HCT116 (cell line): ENCODE measurements around the gene HOMER2. TPM values are rescaled to one million over a fixed set of nuclear protein-coding genes. Genes with fewer than 3 reads are reported as not detected.

Experiments
- ATAC-seq: fragments of 200-7000 bp; cut with Tn5 transposase; 2 replicates; pipeline ENCODE4 v1.9.1; 2020; ENCODE audit warnings: mild to moderate bottlenecking, moderate library complexity
- BruUV-seq: library from RNA; stranded (reverse); fragments of 400-500 nt; replicated peaks from 2 replicates; lab custom pipeline; 2021; lab: Mats Ljungman, UMichigan
- CTCF ChIA-PET: fragments of 300-600 bp; sonication (Branson Sonifier 250); formaldehyde crosslinking; loops from one replicate; lab custom pipeline; 2021; ENCODE audit warnings: antibody characterized with exemption; lab: Charles Lee
- POLR2A ChIA-PET: fragments of 300-600, 350-600 bp; sonication (Branson Sonifier 250); formaldehyde crosslinking; loops from one replicate; lab custom pipeline; 2021; ENCODE audit warnings: antibody characterized with exemption; lab: Charles Lee
- RAD21 ChIA-PET, 2 experiments: fragments of 300-600 bp; sonication (Branson Sonifier 250); formaldehyde crosslinking; loops; one replicate each; lab custom pipeline; 2023; ENCODE audit warnings: low total read pairs in 2 of 2; ENCODE audit not compliant: uncharacterized antibody in 2 of 2, unreplicated experiment in 2 of 2, low non-redundant PET in 1 of 2; lab: Charles Lee
- DNase-seq: peaks from one replicate; pipeline ENCODE4 v3.0.0-alpha.2; 2010; ENCODE audit warnings: low read depth, low spot score
- H2AFZ ChIP-seq: fragments of 200-600 bp; shearing (Covaris generic), sonication (generic); 2 replicates; pipeline ENCODE4 v1.6.1; 2017; ENCODE audit warnings: low read depth, mixed run types, mixed read lengths, antibody characterized with exemption, low read length; ENCODE audit not compliant: poor library complexity, severe bottlenecking
- H3K27ac ChIP-seq: 2 replicates; pipeline ENCODE4 v1.5.1; 2012; ENCODE audit warnings: low read depth, low read length
- H3K27me3 ChIP-seq: fragments of 200-600 bp; sonication (generic); 2 replicates; pipeline ENCODE4 v1.6.1; 2016; ENCODE audit warnings: mixed run types, low read length, mixed read lengths; ENCODE audit not compliant: insufficient read depth
- H3K36me3 ChIP-seq, 2 experiments: fragments of 200-500 bp in 1 of 2; fragments of 200-600 bp in 1 of 2; sonication (Bioruptor generic) in 1 of 2; sonication (generic) in 1 of 2; 2 replicates each; pipeline versions ENCODE4 v1.5.1 to v1.6.1; 2014 to 2016; ENCODE audit warnings: low read length in 2 of 2, inconsistent platforms in 1 of 2, mixed read lengths in 1 of 2, mixed run types in 1 of 2; ENCODE audit not compliant: insufficient read depth in 2 of 2, control insufficient read depth in 1 of 2
- H3K4me1 ChIP-seq, 2 experiments: fragments of 200-600 bp in 1 of 2; sonication (generic) in 1 of 2; 2 replicates each; pipeline versions ENCODE4 v1.5.1 to v1.6.1; 2012 to 2017; ENCODE audit warnings: low read length in 2 of 2, inconsistent platforms in 1 of 2, mild to moderate bottlenecking in 1 of 2, mixed read lengths in 1 of 2, mixed run types in 1 of 2, moderate library complexity in 1 of 2; ENCODE audit not compliant: insufficient read depth in 2 of 2, control insufficient read depth in 1 of 2
- H3K4me2 ChIP-seq: fragments of 200-600 bp; sonication (generic); 2 replicates; pipeline ENCODE4 v1.6.1; 2017; ENCODE audit warnings: mixed run types, low read length, mixed read lengths
- H3K4me3 ChIP-seq, 2 experiments: fragments of 200-600 bp in 1 of 2; sonication (generic) in 1 of 2; replicated peaks in 1 of 2; 2 replicates each; pipeline ENCODE4 v1.5.1; 2011 to 2016; ENCODE audit warnings: low read length in 2 of 2, control low read depth in 1 of 2, low read depth in 1 of 2, mild to moderate bottlenecking in 1 of 2, mixed read lengths in 1 of 2, mixed run types in 1 of 2
- H3K79me2 ChIP-seq: fragments of 200-600 bp; sonication (generic); 2 replicates; pipeline ENCODE4 v1.6.1; 2017; ENCODE audit warnings: mild to moderate bottlenecking, mixed run types, low read length, moderate library complexity, mixed read lengths; ENCODE audit not compliant: insufficient read depth
- H3K9ac ChIP-seq: fragments of 200-600 bp; sonication (generic); 2 replicates; pipeline ENCODE4 v1.6.1; 2016; ENCODE audit warnings: low read length, mixed read lengths
- H3K9me2 ChIP-seq: fragments of 200-600 bp; sonication (generic), shearing (Covaris generic); 2 replicates; pipeline ENCODE4 v1.6.1; 2017; ENCODE audit warnings: mixed run types, mild to moderate bottlenecking, moderate library complexity; ENCODE audit not compliant: insufficient read depth
- H3K9me3 ChIP-seq, 2 experiments: fragments of 200-500 bp in 1 of 2; fragments of 200-600 bp in 1 of 2; sonication (Bioruptor generic) in 1 of 2; sonication (generic) in 1 of 2; 2 replicates each; pipeline ENCODE4 v1.6.1; 2014 to 2017; ENCODE audit warnings: low read length in 2 of 2, mixed read lengths in 2 of 2, inconsistent platforms in 1 of 2, low read depth in 1 of 2, mild to moderate bottlenecking in 1 of 2, mixed run types in 1 of 2, moderate library complexity in 1 of 2; ENCODE audit not compliant: control insufficient read depth in 1 of 2, insufficient read depth in 1 of 2
- H4K20me1 ChIP-seq: fragments of 200-600 bp; sonication (generic), shearing (Covaris generic); 2 replicates; pipeline ENCODE4 v1.6.1; 2017; ENCODE audit warnings: mixed run types, mild to moderate bottlenecking, moderate library complexity; ENCODE audit not compliant: insufficient read depth
- ATF3 ChIP-seq: IDR thresholded peaks from 2 replicates; pipeline ENCODE4 v1.6.1; 2012
- CBX3 ChIP-seq: IDR thresholded peaks from 2 replicates; pipeline ENCODE4 v1.6.1; 2012; ENCODE audit warnings: low read depth
- CEBPB ChIP-seq: IDR thresholded peaks from 2 replicates; pipeline ENCODE4 v1.6.1; 2012; ENCODE audit warnings: low read depth
- CTCF ChIP-seq, 3 experiments: fragments of 200-600 bp in 1 of 3; sonication (generic) in 1 of 3; IDR thresholded peaks in 2 of 3; conservative IDR thresholded peaks in 1 of 3; 2 replicates each; pipeline ENCODE4 v1.5.1; 2012 to 2017; ENCODE audit warnings: low read depth in 2 of 3, low read length in 2 of 3, antibody characterized with exemption in 1 of 3, borderline replicate concordance in 1 of 3, control low read depth in 1 of 3, mild to moderate bottlenecking in 1 of 3, mixed read lengths in 1 of 3, mixed run types in 1 of 3, moderate library complexity in 1 of 3; ENCODE audit not compliant: insufficient read depth in 1 of 3
- EGR1 ChIP-seq: IDR thresholded peaks from 2 replicates; pipeline ENCODE4 v1.6.1; 2012; ENCODE audit warnings: low read depth
- ELF1 ChIP-seq: IDR thresholded peaks from 2 replicates; pipeline ENCODE4 v1.6.1; 2012; ENCODE audit warnings: low read depth, borderline replicate concordance
- EZH2 ChIP-seq: fragments of 200-600 bp; sonication (generic); IDR thresholded peaks from 2 replicates; pipeline ENCODE4 v1.6.1; 2017; ENCODE audit warnings: antibody characterized with exemption, mixed run types
- EZH2phosphoT487 ChIP-seq: fragments of 200-600 bp; IDR thresholded peaks from 2 replicates; pipeline ENCODE4 v1.6.1; 2018; ENCODE audit warnings: antibody characterized with exemption, borderline replicate concordance
- FOSL1 ChIP-seq: IDR thresholded peaks from 2 replicates; pipeline ENCODE4 v1.6.1; 2012; ENCODE audit warnings: low read depth
- JUND ChIP-seq: IDR thresholded peaks from 2 replicates; pipeline ENCODE4 v1.6.1; 2012
- POLR2A ChIP-seq: IDR thresholded peaks from 2 replicates; pipeline ENCODE4 v1.7.0; 2011; ENCODE audit warnings: borderline replicate concordance; ENCODE audit not compliant: insufficient read depth, insufficient read length; ENCODE audit errors: extremely low read depth
- POLR2AphosphoS5 ChIP-seq: IDR thresholded peaks from 2 replicates; pipeline ENCODE4 v1.6.1; 2011; ENCODE audit warnings: mild to moderate bottlenecking, low read depth, low read length, moderate library complexity
- RAD21 ChIP-seq: IDR thresholded peaks from 2 replicates; pipeline ENCODE4 v1.6.1; 2012; ENCODE audit warnings: low read depth, mild to moderate bottlenecking
- SIN3A ChIP-seq: IDR thresholded peaks from 2 replicates; pipeline ENCODE4 v1.6.1; 2012; ENCODE audit warnings: low read depth
- SP1 ChIP-seq: IDR thresholded peaks from 2 replicates; pipeline ENCODE4 v1.6.1; 2012; ENCODE audit warnings: low read depth
- SRF ChIP-seq: IDR thresholded peaks from 2 replicates; pipeline ENCODE4 v1.6.1; 2012; ENCODE audit warnings: low read depth
- TCF7L2 ChIP-seq: IDR thresholded peaks from 2 replicates; pipeline ENCODE4 v1.7.0; 2011; ENCODE audit warnings: borderline replicate concordance, inconsistent platforms; ENCODE audit not compliant: insufficient read depth, insufficient read length; ENCODE audit errors: extremely low read depth
- YY1 ChIP-seq: IDR thresholded peaks from 2 replicates; pipeline ENCODE4 v1.6.1; 2011; ENCODE audit warnings: low read length, low read depth, moderate library complexity, mild to moderate bottlenecking; ENCODE audit not compliant: insufficient replicate concordance; ENCODE audit errors: extremely low read depth
- ZBTB33 ChIP-seq: IDR thresholded peaks from 2 replicates; pipeline ENCODE4 v1.6.1; 2011; ENCODE audit warnings: mild to moderate bottlenecking, low read length, moderate library complexity; ENCODE audit not compliant: insufficient replicate concordance; ENCODE audit errors: extremely low read depth
- ZFX ChIP-seq: fragments of 450-650 bp; IDR thresholded peaks from 2 replicates; pipeline ENCODE4 v1.6.1; 2017
- ZNF274 ChIP-seq: fragments of 200-500 bp; sonication (Bioruptor generic); IDR thresholded peaks from 2 replicates; pipeline ENCODE4 v1.6.1; 2014; ENCODE audit warnings: mild to moderate bottlenecking, low read depth, low read length, inconsistent platforms
- intact Hi-C: fragments of 100-400 bp; cut with micrococcal nuclease; formaldehyde crosslinking; loops from 2 replicates; pipeline ENCODE4 v1.10.0; 2022
- total RNA-seq: library from RNA; stranded (reverse); gene quantifications from one replicate; pipeline ENCODE4 v1.2.1, GENCODE V29; 2021; ENCODE audit not compliant: unreplicated experiment

The HOMER2 gene
- total RNA-seq, 1 experiment from 2014 or later, result 3.9 TPM

- TF ChIP-seq EZH2phosphoT487 (no peak), YY1 (no peak), EGR1 (no peak), SRF (no peak)
Measured at GRCh38 chr15:82874961-82875360, 77.6 kb downstream of the HOMER2 start (continued).

- intact Hi-C loops, result no loop called here
- no peaks in the 10 kb centered on the region for H3K27me3 ChIP-seq
- ATAC-seq, result no peak
- DNase-seq, result no peak
- H2AFZ ChIP-seq, result no peak overlapping the region
- no peak overlapping the region for H3K4me3 ChIP-seq
- H4K20me1 ChIP-seq, result no peaks in the 10 kb centered on the region
- TF ChIP-seq POLR2A, result no peak
- no peak for TF ChIP-seq CEBPB
- TF ChIP-seq TCF7L2, result no peak
- TF ChIP-seq ATF3, result no peak
- no peak for TF ChIP-seq POLR2AphosphoS5
- TF ChIP-seq CBX3, result no peak
- no peak for TF ChIP-seq EZH2phosphoT487
- no peak for TF ChIP-seq EZH2
- no peak for TF ChIP-seq SRF
- TF ChIP-seq ELF1, result no peak
- TF ChIP-seq CTCF (IDR thresholded peaks at IDR 0.05 in 2 of 3, conservative IDR thresholded peaks at IDR 0.05 in 1 of 3; ENCODE audit: borderline replicate concordance in 1 of 3, insufficient read depth in 1 of 3, low read depth in 2 of 3, low read length in 2 of 3), result no peak
- no peak for TF ChIP-seq SIN3A
- no peak for TF ChIP-seq SP1
- TF ChIP-seq ZNF274, result no peak
- TF ChIP-seq ZFX, result no peak
- no peak for TF ChIP-seq ZBTB33
- TF ChIP-seq JUND, result no peak
- no peak for TF ChIP-seq YY1
- no peak for TF ChIP-seq RAD21
- no peak for TF ChIP-seq FOSL1
- TF ChIP-seq, all 23 proteins: peak for 0
- H3K9ac ChIP-seq, result no peak overlapping the region
- H3K9me2 ChIP-seq, result no peaks in the 10 kb centered on the region
- CTCF ChIA-PET, result no interaction called here
- H3K4me2 ChIP-seq, result no peak overlapping the region
- H3K4me1 ChIP-seq, result peaks cover 0 to 11% of the 10 kb centered on the region in 2 experiments; a peak in 1 of 4 replicates
- no peaks in the 10 kb centered on the region for H3K36me3 ChIP-seq
- RAD21 ChIA-PET, result no interaction called here
- no peaks in the 10 kb centered on the region for H3K9me3 ChIP-seq
- no peak overlapping the region for H3K27ac ChIP-seq
- no peaks in the 10 kb centered on the region for H3K79me2 ChIP-seq
- no TSS peak for BruUV-seq
- POLR2A ChIA-PET, result no interaction called here
Measured at GRCh38 chr15:82874267-82874666, 78.3 kb downstream of the HOMER2 start.
